Thoracic aorta (tissue), 2 donors: ENCODE results near the gene SYPL2. TPM values are rescaled to one million over a fixed set of nuclear protein-coding genes. Genes with fewer than 3 reads are reported as not detected.

Experiments used
- ATAC-seq: fragments of 150-250 bp; one replicate; pipeline ENCODE4 v1.8.0; 2017; ENCODE audit warnings: low read depth; ENCODE audit not compliant: insufficient number of reproducible peaks, low FRiP score
- DNase-seq: peaks from one replicate; pipeline ENCODE4 v3.0.0-alpha.2; 2020; ENCODE audit warnings: low spot score
- H3K27ac ChIP-seq, 2 donors: fragments of 200-600 bp; sonication (generic); 1 replicate in 1 of 2; 2 replicates in 1 of 2; pipeline ENCODE4 v1.5.1; 2016; ENCODE audit warnings: mild to moderate bottlenecking in 2 of 2, moderate library complexity in 2 of 2
- H3K27me3 ChIP-seq: fragments of 200-600 bp; sonication (generic); replicated peaks from 2 replicates; pipeline ENCODE4 v1.6.0; 2016; ENCODE audit warnings: mild to moderate bottlenecking; ENCODE audit not compliant: insufficient read depth
- H3K36me3 ChIP-seq: fragments of 200-600 bp; sonication (generic); one replicate; pipeline ENCODE4 v1.5.1; 2016
- H3K4me1 ChIP-seq, 2 donors: fragments of 200-600 bp; sonication (generic); 1 replicate in 1 of 2; 2 replicates in 1 of 2; pipeline versions ENCODE4 v1.5.1 to v1.6.0; 2016; ENCODE audit warnings: low read depth in 2 of 2, mild to moderate bottlenecking in 1 of 2; ENCODE audit not compliant: control insufficient read depth in 1 of 2
- H3K4me3 ChIP-seq: fragments of 200-600 bp; sonication (generic); 2 replicates; pipeline ENCODE4 v1.5.1; 2016; ENCODE audit warnings: mild to moderate bottlenecking
- H3K9me3 ChIP-seq: fragments of 200-600 bp; sonication (generic); 2 replicates; pipeline ENCODE4 v1.5.1; 2016
- CTCF ChIP-seq: fragments of 200-600 bp; sonication (generic); IDR thresholded peaks from one replicate; pipeline ENCODE4 v1.5.1; 2019; ENCODE audit warnings: antibody characterized with exemption
- total RNA-seq, 2 donors: library from RNA; depleted of rRNA; stranded (reverse); fragments of >200 nt; gene quantifications; one replicate each; pipeline versions ENCODE4 v1.1.0 to v1.2.3, GENCODE V29; 2016

Gene SYPL2
- total RNA-seq, 2 donors from 2014 or later, result 4.2 to 6.1 TPM

- no peak for ATAC-seq
- no peaks in the 10 kb centered on the region for H3K27me3 ChIP-seq
- no peak overlapping the region for H3K27ac ChIP-seq
- no peaks in the 10 kb centered on the region for H3K4me1 ChIP-seq
- peaks cover 3% of the 10 kb centered on the region for H3K36me3 ChIP-seq
- no peak for DNase-seq
- no peaks in the 10 kb centered on the region for H3K9me3 ChIP-seq
- no peak for TF ChIP-seq CTCF
- H3K4me3 ChIP-seq, result no peak overlapping the region
These were observed 10.5 kb downstream of the SYPL2 start for GRCh38 chr1:109476825-109477224.

DNA sequence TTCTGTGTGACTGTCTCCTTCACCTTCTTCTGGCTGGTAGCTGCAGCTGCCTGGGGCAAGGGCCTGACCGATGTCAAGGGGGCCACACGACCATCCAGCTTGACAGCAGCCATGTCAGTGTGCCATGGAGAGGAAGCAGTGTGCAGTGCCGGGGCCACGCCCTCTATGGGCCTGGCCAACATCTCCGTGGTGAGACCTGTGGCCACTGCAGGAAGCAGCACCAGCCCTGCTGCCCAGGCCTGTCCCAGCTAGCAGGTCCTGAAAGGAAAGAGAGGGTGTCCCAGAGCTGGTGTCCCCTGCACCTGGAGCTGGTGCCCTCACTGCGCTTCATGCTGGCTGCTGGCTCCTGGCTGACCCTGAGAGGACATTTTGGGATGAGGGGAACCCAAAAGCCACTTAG is 11.5 kb downstream of the SYPL2 start:
- TF ChIP-seq CTCF, result no peak
- H3K27ac ChIP-seq, result no peak overlapping the region

GRCh38 chr1:109478806-109479205 is 12.5 kb downstream of the SYPL2 start:
- peaks cover 3 to 7% of the 10 kb centered on the region in 2 donors for H3K4me1 ChIP-seq
- TF ChIP-seq CTCF, result no peak
- H3K36me3 ChIP-seq, result peaks cover 3% of the 10 kb centered on the region
- no peak overlapping the region for H3K27ac ChIP-seq
- H3K27me3 ChIP-seq, result no peaks in the 10 kb centered on the region
- H3K4me3 ChIP-seq, result no peak overlapping the region
- ATAC-seq, result no peak
- DNase-seq, result no peak
- no peaks in the 10 kb centered on the region for H3K9me3 ChIP-seq

More for the DNA sequence above, 11.5 kb downstream of the SYPL2 start:
- DNase-seq, result no peak
- no peak for ATAC-seq
- Histone ChIP-seq H3K27me3 (no peaks in the 10 kb centered on the region), H3K9me3 (no peaks in the 10 kb centered on the region), H3K4me3 (no peak overlapping the region), H3K4me1 (peaks cover under 1% of the 10 kb centered on the region in 2 donors), H3K36me3 (peaks cover 3% of the 10 kb centered on the region)

DNA sequence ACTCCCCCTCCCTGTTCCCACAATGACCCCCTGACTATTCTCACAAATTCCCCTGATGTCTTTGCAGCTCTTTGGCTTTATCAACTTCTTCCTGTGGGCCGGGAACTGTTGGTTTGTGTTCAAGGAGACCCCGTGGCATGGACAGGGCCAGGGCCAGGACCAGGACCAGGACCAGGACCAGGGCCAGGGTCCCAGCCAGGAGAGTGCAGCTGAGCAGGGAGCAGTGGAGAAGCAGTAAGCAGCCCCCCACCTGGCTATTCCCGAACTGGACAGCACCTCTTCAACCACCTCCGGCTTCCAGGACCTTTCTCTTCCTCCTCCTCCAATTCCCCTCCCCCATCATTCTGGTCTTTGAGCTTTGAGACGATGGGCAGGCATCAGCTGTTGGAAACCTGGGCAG is 13.0 kb downstream of the SYPL2 start:
- ATAC-seq (no peak), DNase-seq (no peak)
- H3K4me1 ChIP-seq, result peaks cover 3 to 9% of the 10 kb centered on the region in 2 donors
- H3K36me3 ChIP-seq, result peaks cover 3% of the 10 kb centered on the region
- no peaks in the 10 kb centered on the region for H3K9me3 ChIP-seq
- no peak for TF ChIP-seq CTCF
- H3K27me3 ChIP-seq, result no peaks in the 10 kb centered on the region
- no peak overlapping the region for H3K27ac ChIP-seq
- no peak overlapping the region for H3K4me3 ChIP-seq

- Histone ChIP-seq H3K36me3 (peaks cover 3% of the 10 kb centered on the region), H3K27ac (no peak overlapping the region), H3K27me3 (no peaks in the 10 kb centered on the region), H3K4me3 (no peak overlapping the region), H3K9me3 (no peaks in the 10 kb centered on the region), H3K4me1 (peaks cover 4 to 14% of the 10 kb centered on the region in 2 donors)
- ATAC-seq (no peak), DNase-seq (no peak)
- TF ChIP-seq CTCF, result no peak
These were observed 13.6 kb downstream of the SYPL2 start for GRCh38 chr1:109479901-109480300.
